ENCODE data around the gene NECTIN2.
"Not testable (repeated sequence)": the region's sequence is repeated elsewhere in the genome, so short reads cannot be mapped to it uniquely, and the experiment has no call there.

The NECTIN2 gene

DNA sequence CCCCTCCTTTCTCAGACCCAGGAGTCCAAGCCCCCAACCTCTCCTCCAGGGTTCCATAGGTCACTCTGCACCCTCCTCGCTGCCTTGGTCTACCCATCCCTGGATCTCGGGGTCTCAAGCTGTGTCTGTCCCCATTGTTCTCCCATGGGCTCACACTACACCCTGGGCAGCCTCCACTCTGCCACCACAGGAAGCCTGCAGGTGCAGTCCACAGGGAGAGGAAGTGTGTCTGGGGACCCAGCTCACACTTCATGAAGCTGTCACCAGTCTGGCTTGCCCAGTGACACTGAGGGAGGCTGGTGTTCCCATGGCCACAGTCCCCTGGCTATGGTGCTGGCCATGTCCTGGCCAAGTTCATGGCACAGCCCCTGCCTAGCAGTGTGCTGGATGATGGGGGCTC is 5.3 kb downstream of the NECTIN2 start:
- DNase-seq (ENCODE audit: low read depth), result no peak

GRCh38 chr19:44855606-44856005 is 9.5 kb downstream of the NECTIN2 start:
- no peak for DNase-seq (ENCODE audit: low read depth)

DNA sequence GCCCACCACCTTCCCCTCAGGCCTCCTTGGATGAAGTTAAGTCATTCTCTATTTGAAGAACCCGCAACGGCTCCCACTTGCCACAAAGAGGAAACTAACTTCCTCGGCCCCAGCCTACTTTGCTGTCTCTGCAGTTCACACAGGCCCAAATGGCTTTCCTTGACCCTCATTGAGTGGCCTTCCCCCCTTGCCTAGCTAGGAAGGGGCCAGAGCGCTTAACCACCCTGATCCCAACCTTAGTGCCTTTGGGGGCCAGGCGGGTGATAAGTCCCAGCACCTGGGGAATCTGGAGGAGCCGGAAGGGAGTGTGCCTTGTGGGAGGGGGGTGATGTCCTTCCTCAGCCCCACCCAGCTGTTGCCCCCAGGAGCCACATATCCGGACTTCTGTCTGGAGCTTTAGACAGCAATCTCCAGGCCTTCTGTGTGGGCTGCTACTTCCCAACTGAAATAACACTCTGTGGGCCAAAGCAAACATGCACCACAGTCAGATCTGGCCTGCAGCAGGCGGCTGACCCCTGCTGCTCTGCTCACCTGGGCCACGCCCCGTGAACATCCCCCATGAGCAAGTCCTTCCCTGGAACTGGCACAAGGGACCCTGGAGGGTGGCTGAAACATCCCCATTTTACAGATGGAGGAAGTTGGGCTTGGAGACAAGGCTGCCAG is 10.5 kb downstream of the NECTIN2 start:
- no peak for DNase-seq (ENCODE audit: low read depth)

DNA sequence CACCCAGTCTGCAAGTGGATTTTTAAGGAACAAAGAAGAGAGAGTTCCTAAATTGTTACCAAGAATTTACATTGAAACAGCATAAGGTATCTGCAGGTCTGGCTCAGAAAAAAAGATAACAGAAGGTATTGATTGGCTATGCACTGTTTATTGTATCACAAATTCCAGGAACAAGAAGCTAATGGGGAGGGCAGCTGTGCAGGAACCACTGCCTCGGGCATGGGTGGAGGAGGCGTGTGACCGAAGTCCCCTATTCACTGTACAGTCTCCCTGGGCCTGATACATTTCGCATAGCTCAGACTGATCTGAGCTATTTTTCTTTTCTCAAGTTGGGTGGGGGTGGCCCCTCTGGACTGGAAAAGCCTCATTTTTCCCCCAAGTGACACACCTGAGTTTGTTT is 11.7 kb downstream of the NECTIN2 start:
- no peak for DNase-seq (ENCODE audit: low read depth)

- not testable (repeated sequence) for DNase-seq (ENCODE audit: low read depth)
These were observed 15.5 kb downstream of the NECTIN2 start for GRCh38 chr19:44861576-44861975.

DNA sequence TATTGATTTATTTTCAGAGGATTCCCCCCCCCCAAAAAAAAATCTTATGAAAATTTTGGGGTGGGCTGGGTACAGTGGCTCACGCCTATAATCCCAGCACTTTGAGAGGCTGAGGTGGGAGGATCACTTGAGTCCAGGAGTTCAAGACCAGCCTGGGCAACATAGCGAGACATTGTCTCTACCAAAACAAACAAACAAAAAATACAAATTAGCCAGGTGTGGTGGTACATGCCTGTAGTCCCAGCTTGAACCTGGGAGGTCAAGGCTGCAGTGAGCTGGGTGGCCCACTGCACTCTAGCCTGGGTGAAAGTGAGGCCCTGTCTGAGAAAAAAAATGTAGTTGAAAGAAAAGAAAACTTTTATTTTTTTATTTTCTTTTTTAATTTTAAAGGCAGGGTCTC is 17.9 kb downstream of the NECTIN2 start:
- DNase-seq (ENCODE audit: low read depth), result no peak

DNA sequence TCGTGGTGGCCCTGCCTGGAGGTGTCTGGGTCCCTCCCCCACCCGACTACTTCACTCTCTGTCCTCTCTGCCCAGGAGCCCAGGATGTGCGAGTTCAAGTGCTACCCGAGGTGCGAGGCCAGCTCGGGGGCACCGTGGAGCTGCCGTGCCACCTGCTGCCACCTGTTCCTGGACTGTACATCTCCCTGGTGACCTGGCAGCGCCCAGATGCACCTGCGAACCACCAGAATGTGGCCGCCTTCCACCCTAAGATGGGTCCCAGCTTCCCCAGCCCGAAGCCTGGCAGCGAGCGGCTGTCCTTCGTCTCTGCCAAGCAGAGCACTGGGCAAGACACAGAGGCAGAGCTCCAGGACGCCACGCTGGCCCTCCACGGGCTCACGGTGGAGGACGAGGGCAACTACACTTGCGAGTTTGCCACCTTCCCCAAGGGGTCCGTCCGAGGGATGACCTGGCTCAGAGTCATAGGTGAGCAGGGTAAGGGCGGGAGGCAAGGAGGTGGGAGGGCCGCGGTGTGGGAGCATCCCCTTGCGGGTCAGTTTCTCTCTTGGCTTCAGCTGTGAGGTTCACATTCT is 19.2 kb downstream of the NECTIN2 start:
- DNase-seq (ENCODE audit: low read depth), result no peak

- no peak for DNase-seq (ENCODE audit: low read depth)
These were observed 20.6 kb downstream of the NECTIN2 start for GRCh38 chr19:44866664-44867063.

DNA sequence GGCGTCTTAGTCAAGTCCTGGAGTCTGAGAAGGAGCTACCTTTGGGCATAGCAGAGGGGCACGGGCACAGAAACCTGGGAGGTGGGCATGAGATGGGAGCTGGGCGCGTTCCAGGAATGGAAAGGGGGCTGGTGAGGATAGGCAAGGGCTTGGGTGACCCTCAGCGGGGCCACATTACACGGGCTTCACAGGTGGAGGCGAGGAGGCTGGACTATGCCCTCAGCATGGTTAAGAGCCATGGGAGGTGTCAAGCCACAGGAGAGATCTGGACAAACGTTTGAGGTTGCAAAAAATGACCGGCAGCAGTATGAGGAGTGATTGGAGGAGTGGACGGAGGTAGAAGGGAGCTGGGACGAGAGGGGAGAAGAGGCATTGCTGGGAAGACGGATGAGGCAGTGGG is 21.5 kb downstream of the NECTIN2 start:
- DNase-seq (ENCODE audit: low read depth), result no peak

DNA sequence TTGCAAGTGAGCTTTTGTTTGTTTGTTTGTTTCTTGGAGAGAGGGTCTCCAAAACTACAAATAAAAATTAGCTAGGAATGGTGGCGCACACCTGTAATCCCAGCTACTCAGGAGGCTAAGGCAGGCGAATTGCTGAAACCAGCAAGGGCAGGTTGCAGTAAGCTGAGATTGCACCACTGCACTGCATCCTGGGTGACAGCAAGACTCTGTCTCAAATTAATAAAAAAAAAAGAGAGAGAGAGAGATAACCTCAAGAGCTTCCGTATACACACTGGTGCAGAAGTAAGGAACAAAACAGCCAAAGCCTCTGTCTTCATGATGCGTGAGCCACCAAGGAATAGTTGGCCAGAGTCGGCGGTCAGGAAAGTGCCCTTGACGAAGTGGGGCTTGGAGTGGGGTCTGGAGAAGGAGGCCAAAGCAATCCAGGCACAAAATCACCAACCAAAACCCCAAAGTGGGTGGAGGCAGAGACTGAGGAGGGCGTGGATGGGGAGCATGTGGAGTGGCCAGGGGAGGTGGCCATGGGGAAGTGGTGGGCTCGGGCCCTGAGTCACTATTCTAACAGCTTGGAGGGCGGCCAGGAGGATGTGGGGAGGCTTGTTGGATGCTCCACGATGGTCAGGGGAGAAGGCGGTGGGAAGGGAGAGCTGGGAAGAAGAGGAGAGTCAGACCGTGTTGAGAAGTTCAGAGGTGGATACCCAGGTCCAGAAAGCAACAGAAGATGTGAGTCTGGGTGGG is 23.8 kb downstream of the NECTIN2 start:
- no peak for DNase-seq (ENCODE audit: low read depth)

GRCh38 chr19:44871809-44872208 is 25.7 kb downstream of the NECTIN2 start:
- DNase-seq (ENCODE audit: low read depth), result no peak

- DNase-seq (ENCODE audit: low read depth), result no peak
These were observed 26.6 kb downstream of the NECTIN2 start for GRCh38 chr19:44872661-44873060.

GRCh38 chr19:44874317-44874716 is 28.2 kb downstream of the NECTIN2 start:
- no peak for DNase-seq (ENCODE audit: low read depth)

DNA sequence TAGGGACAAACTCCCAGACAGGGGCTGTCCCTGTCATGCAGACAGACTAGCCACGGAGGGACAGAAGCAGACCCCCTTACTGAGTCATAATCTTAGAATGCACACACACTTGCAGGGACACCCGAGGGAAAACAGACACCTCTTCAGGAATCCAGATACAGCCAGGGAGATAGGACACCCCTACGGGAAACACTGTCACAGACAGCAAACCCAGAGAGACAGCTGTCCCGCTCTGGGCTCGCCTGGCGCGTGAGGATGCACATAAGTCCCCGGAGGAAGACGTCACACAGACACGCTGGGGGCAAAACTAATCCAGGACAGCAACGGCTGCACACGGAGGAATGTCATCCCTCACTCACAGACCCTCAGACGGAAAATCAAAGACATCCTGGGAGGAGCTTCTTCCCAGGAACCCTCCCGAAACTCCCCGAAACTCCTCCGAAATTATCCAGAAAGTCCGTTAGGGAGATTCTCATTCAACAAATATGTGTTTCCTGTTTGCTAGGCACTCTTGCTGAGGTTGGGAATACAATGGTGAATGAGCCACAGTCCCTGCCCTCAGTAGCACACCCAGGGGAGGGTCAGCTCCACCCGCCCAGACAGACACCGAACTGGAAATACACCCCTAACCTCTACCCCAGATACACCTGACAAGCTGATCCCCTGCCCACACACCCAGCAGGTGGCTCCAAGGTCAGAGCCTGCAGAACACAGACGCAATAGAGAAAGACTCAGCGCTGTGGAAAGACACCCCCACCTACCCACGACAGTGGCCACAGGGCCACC is 29.8 kb downstream of the NECTIN2 start:
- no peak for DNase-seq (ENCODE audit: low read depth)

DNA sequence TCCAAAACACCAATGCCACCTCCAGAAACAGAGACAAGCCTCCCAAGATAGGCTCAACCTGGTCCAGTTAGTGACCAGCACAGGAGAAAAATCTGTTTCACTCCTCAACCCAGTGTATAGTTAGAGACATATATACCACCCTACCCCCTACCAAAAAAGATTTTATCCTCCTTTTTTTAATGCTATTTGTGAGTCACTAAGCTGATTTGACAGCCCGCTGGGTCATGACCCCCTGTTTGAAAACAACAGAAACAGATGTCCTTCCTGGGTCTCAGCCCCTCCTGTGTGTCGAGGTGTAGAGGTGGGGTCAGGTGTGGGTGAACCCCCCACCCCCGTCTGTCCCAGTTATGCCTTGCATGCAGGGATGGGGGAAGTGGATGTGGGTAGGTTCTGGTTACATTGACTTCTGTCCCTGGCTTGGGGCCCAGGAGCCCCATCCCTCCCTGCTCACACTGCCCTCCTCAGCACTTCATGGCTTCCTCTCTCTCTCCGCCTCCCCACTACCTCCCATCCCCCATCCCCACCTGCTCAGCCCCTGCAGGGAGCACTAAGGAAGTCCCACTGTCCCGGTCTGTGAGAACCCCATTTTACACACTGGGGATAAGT is 30.9 kb downstream of the NECTIN2 start:
- no peak for DNase-seq (ENCODE audit: low read depth)

GRCh38 chr19:44878120-44878865 is 32.2 kb downstream of the NECTIN2 start:
- DNase-seq (ENCODE audit: low read depth), result no peak

GRCh38 chr19:44879309-44880065 is 33.4 kb downstream of the NECTIN2 start:
- no peak for DNase-seq (ENCODE audit: low read depth)

DNA sequence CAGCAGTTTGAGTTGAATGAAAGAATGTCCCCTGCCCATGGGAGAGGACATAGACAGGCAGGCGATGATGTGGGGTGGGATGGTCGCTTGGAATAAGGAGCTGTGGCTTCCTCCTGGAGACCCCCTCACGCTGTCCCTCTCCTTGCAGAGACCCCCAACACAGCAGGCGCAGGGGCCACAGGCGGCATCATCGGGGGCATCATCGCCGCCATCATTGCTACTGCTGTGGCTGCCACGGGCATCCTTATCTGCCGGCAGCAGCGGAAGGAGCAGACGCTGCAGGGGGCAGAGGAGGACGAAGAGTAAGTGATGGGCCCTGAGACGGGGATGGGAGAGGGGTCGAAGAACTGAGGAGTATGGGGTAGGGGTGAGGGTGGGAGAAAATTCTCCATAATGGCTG is 36.0 kb downstream of the NECTIN2 start:
- no peak for DNase-seq (ENCODE audit: low read depth)

DNA sequence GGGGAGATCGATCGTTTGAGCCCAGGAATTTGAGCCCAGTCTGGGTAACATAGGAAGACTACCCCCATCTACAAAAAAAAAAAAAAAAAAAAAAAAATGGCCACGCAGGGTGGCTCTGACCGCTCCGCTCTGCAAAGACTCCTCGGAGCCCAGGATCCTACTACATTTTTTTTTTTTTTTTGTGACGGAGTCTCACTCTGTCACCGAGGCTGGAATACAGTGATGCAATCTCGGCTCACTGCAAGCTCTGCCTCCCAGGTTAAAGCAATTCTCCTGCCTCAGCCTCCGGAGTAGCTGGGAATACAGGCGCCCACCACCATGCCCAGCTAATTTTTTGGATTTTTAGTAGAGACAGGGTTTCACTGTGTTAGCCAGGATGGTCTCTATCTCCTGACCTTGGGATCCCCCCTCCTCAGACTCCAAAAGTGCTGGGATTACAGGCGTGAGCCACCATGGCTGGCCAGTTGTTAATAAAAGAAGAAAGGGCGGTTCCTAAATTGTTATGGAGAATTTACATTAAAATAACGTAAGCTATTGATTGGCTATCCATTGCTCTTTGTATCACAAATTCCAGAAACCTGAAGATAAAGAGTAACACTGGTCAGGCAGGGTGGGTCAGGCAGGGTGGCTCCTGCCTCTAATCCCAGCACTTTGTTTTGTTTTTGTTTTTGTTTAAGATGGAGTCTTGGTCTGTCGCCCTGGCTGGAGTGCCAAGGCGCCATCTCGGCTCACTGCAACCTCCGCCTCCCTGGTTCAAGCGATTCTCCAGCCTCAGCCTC is 36.7 kb downstream of the NECTIN2 start:
- not testable (repeated sequence) for DNase-seq (ENCODE audit: low read depth)

GRCh38 chr19:44883922-44884321 is 37.8 kb downstream of the NECTIN2 start:
- no peak for DNase-seq (ENCODE audit: low read depth)

Measured in stimulated activated CD8-positive, alpha-beta memory T cell treated with anti-CD3 and anti-CD28 coated beads, Interleukin-12 subunit alpha, Interleukin-12 subunit beta, amount 100 ng/mL, for 4 hours (primary cell).